ENCODE data around the gene DAPK1. TPM values are rescaled to one million over a fixed set of nuclear protein-coding genes. Genes with fewer than 3 reads are reported as not detected.

The DAPK1 gene
- total RNA-seq, 1 experiment from 2014 or later = 133 TPM

DNA sequence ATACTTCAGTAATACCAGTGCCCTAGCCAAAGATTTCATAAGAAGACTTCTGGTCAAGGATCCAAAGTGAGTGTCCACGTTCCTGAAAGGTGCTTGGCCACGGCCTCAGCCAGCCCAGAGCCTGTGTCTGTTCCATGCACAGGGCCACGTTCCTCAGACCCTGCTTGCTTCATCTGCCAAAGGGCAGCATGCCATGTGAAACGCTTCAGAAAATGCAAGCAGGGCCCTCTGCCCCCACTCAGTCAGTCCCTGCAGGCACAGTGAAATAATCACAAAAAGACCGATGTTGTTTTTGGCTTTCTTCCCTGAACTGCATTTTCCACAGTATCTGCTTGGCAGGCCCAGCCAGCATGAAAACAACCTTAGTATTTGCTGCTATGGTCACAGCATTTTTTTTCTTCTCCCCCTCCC is 142.7 kb downstream of the DAPK1 start:
- BruUV-seq (replicated peaks) = no TSS peak
- TF ChIP-seq, protein P1, sequence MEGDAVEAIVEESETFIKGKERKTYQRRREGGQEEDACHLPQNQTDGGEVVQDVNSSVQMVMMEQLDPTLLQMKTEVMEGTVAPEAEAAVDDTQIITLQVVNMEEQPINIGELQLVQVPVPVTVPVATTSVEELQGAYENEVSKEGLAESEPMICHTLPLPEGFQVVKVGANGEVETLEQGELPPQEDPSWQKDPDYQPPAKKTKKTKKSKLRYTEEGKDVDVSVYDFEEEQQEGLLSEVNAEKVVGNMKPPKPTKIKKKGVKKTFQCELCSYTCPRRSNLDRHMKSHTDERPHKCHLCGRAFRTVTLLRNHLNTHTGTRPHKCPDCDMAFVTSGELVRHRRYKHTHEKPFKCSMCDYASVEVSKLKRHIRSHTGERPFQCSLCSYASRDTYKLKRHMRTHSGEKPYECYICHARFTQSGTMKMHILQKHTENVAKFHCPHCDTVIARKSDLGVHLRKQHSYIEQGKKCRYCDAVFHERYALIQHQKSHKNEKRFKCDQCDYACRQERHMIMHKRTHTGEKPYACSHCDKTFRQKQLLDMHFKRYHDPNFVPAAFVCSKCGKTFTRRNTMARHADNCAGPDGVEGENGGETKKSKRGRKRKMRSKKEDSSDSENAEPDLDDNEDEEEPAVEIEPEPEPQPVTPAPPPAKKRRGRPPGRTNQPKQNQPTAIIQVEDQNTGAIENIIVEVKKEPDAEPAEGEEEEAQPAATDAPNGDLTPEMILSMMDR (IDR thresholded peaks at IDR 0.05; ENCODE audit: unreplicated experiment) = no peak
- no peak for DNase-seq

GRCh38 chr9:87641067-87641466 is 143.4 kb downstream of the DAPK1 start:
- DNase-seq = no peak
- H3K9me3 Mint-ChIP-seq (ENCODE audit: low read depth, unreplicated experiment) = no peaks in the 10 kb centered on the region
- BruUV-seq (replicated peaks) = no TSS peak
- TF ChIP-seq, protein P1 (IDR thresholded peaks at IDR 0.05; ENCODE audit: unreplicated experiment) = no peak
- H3K27ac Mint-ChIP-seq (ENCODE audit: unreplicated experiment) = no peak overlapping the region
- H3K4me1 Mint-ChIP-seq (ENCODE audit: low read depth, unreplicated experiment) = peaks cover 9% of the 10 kb centered on the region
- intact Hi-C loops (cut with micrococcal nuclease; ENCODE audit: unreplicated experiment) = no loop called here
- no peaks in the 10 kb centered on the region for H3K27me3 Mint-ChIP-seq (ENCODE audit: unreplicated experiment)
- peaks cover 42% of the 10 kb centered on the region for H3K36me3 Mint-ChIP-seq (ENCODE audit: insufficient read depth, unreplicated experiment)
- CTCF ChIA-PET = no interaction called here
- H3K4me3 Mint-ChIP-seq (ENCODE audit: low read depth, unreplicated experiment) = no peak overlapping the region

More for the DNA sequence above, 142.7 kb downstream of the DAPK1 start:
- H3K36me3 Mint-ChIP-seq (ENCODE audit: insufficient read depth, unreplicated experiment) = peaks cover 47% of the 10 kb centered on the region
- CTCF ChIA-PET = no interaction called here
- intact Hi-C loops (cut with micrococcal nuclease; ENCODE audit: unreplicated experiment) = no loop called here
- no peaks in the 10 kb centered on the region for H3K9me3 Mint-ChIP-seq (ENCODE audit: low read depth, unreplicated experiment)
- H3K27me3 Mint-ChIP-seq (ENCODE audit: unreplicated experiment) = no peaks in the 10 kb centered on the region
- H3K4me3 Mint-ChIP-seq (ENCODE audit: low read depth, unreplicated experiment) = no peak overlapping the region
- peaks cover 9% of the 10 kb centered on the region for H3K4me1 Mint-ChIP-seq (ENCODE audit: low read depth, unreplicated experiment)
- no peak overlapping the region for H3K27ac Mint-ChIP-seq (ENCODE audit: unreplicated experiment)

DNA sequence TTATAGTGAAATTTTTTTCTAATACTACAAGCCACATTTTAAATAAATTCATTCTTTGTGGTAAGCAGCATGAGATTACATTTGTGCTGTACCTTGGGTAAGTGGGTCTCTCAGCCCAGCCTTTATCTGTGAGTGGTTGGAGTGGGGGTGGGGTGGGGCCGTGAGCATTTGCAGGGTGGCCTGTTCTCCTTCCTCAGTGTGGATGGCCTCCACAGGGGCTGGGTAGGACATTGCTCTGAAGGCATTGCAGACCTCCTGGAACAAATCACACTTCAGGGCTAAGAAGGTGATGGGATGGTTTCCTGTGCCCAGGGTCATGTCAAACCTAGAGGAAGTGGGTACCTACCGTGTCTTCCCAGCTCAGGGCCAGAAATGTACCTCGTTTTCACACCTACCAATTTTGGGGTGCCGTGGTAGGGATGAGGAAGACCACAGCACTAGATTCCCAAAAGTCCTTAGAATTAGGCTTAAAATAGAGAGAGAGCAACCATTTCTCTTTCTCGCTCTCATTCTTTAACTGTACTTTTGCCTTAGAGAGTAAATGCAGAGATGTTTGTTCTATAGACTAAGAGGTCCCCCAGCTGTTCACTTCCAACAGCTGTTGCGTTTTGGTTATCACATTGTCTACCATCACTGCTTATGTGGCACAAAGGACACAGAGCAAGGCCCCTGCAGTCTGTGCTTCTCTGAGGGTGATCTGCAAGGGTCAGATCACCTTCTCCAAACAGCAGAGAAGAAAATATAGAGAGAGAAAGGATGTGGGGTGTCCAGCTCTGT is 144.9 kb downstream of the DAPK1 start:
- intact Hi-C loops (cut with micrococcal nuclease; ENCODE audit: unreplicated experiment) = no loop called here
- peaks cover 9% of the 10 kb centered on the region for H3K4me1 Mint-ChIP-seq (ENCODE audit: low read depth, unreplicated experiment)
- no TSS peak for BruUV-seq (replicated peaks)
- TF ChIP-seq, protein P1 (IDR thresholded peaks at IDR 0.05; ENCODE audit: unreplicated experiment) = no peak
- no peaks in the 10 kb centered on the region for H3K27me3 Mint-ChIP-seq (ENCODE audit: unreplicated experiment)
- H3K36me3 Mint-ChIP-seq (ENCODE audit: insufficient read depth, unreplicated experiment) = peaks cover 45% of the 10 kb centered on the region
- H3K27ac Mint-ChIP-seq (ENCODE audit: unreplicated experiment) = no peak overlapping the region
- no peak for DNase-seq
- H3K4me3 Mint-ChIP-seq (ENCODE audit: low read depth, unreplicated experiment) = no peak overlapping the region
- CTCF ChIA-PET = no interaction called here
- H3K9me3 Mint-ChIP-seq (ENCODE audit: low read depth, unreplicated experiment) = no peaks in the 10 kb centered on the region

DNA sequence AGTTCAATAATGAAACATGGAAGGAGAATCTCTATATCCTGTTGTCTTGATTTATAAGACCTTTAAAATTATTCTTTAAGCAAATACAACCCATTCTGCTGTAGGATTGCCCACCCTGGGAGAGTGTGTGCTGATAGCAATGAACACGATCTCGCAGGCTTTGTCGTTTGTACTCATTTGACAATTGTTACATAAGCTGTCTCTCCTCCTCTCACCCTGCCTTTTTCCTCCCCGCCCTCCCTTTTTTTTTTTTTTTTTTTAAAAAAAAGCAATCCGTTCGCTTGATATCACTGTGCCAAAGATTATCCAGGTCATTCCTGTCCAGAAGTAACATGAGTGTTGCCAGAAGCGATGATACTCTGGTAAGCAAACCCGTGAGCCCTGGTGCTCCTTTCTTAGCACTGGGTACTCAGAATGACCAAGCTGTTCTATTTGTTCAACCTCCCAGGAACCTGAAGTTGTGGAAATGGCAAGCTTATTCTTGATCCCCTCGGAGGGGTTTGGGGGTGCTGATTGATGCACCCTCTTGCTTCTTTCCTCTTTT is 145.5 kb downstream of the DAPK1 start:
- no TSS peak for BruUV-seq (replicated peaks)
- CTCF ChIA-PET = no interaction called here
- intact Hi-C loops (cut with micrococcal nuclease; ENCODE audit: unreplicated experiment) = no loop called here
- TF ChIP-seq, protein P1 (IDR thresholded peaks at IDR 0.05; ENCODE audit: unreplicated experiment) = no peak
- Mint-ChIP-seq H3K9me3 (ENCODE audit: low read depth, unreplicated experiment) (no peaks in the 10 kb centered on the region), H3K4me3 (ENCODE audit: low read depth, unreplicated experiment) (no peak overlapping the region), H3K27me3 (ENCODE audit: unreplicated experiment) (no peaks in the 10 kb centered on the region), H3K4me1 (ENCODE audit: low read depth, unreplicated experiment) (peaks cover 6% of the 10 kb centered on the region), H3K36me3 (ENCODE audit: insufficient read depth, unreplicated experiment) (peaks cover 50% of the 10 kb centered on the region), H3K27ac (ENCODE audit: unreplicated experiment) (no peak overlapping the region)
- no peak for DNase-seq

Measured in Calu3 (cell line).